Testis (tissue), 2 donors: ENCODE results near the gene ANKRD60.

Source experiments
- POLR2A ChIP-seq: fragments of 450-650 bp; IDR thresholded peaks from one replicate; pipeline ENCODE4 v1.6.1; 2017; ENCODE audit warnings: antibody characterized with exemption, mild to moderate bottlenecking, moderate library complexity
- TF ChIP-seq, protein P1 (sequence below), 3 experiments: fragments of 450-650 bp in 2 of 3; fragments of 200-600 bp in 1 of 3; sonication (generic) in 1 of 3; IDR thresholded peaks; one replicate each; pipeline ENCODE4 v1.5.1; 2016 to 2019; ENCODE audit warnings: antibody characterized with exemption in 3 of 3, mild to moderate bottlenecking in 2 of 3, moderate library complexity in 1 of 3

DNA sequence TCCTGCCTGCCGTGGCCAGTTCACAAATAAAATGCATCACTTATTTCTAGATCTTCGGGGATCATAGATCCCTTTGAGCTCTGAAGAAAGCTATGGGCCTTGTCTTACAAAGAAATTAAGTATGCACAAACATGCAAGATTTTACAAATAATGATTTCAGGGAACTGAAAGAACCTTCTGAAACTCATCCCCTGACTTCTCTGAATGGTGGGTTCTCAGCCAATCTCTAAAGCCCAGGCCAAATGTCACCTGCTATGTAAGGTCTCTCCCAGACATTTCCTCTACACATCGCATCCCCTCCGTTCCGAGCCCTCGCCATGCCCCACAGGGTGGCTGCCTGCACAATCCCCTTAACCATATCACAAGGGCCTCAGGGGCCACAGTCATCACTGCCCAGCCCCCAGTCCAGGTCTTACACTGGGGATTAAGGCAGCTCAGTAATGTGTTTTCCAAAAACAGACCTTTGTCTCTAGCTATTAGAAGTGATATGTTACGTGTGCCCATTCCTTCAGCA is 16.1 kb upstream of the ANKRD60 start:
- no peak for TF ChIP-seq POLR2A
- TF ChIP-seq, protein P1, sequence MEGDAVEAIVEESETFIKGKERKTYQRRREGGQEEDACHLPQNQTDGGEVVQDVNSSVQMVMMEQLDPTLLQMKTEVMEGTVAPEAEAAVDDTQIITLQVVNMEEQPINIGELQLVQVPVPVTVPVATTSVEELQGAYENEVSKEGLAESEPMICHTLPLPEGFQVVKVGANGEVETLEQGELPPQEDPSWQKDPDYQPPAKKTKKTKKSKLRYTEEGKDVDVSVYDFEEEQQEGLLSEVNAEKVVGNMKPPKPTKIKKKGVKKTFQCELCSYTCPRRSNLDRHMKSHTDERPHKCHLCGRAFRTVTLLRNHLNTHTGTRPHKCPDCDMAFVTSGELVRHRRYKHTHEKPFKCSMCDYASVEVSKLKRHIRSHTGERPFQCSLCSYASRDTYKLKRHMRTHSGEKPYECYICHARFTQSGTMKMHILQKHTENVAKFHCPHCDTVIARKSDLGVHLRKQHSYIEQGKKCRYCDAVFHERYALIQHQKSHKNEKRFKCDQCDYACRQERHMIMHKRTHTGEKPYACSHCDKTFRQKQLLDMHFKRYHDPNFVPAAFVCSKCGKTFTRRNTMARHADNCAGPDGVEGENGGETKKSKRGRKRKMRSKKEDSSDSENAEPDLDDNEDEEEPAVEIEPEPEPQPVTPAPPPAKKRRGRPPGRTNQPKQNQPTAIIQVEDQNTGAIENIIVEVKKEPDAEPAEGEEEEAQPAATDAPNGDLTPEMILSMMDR (IDR thresholded peaks at IDR 0.05) = no peak
